Measurements from ENCODE around the gene NARF. TPM values are rescaled to one million over a fixed set of nuclear protein-coding genes. Genes with fewer than 3 reads are reported as not detected.
A peak's percentile ranks its signal among the peaks of the same experiment; 100 is the strongest.

NARF gene
- total and polyA plus RNA-seq, 9 donors: 29.6 to 52.7 (median 47.5) TPM

- peaks cover 3% of the 10 kb centered on the region for H3K4me1 ChIP-seq (ENCODE audit: insufficient read depth)
- 5 to 19% (median 9%) methylated on average over 26 to 83 of the region's 83 CpGs for WGBS, 3 donors
- intact Hi-C loops (cut with DNase I): loop anchor here in 3 of 4 donors (5.0 to 10.0 kb wide), 3 partner anchors 56 to 142 kb away; partner anchors contain the start of gene TEX19 (in 1 of the 3)
Measured at GRCh38 chr17:82496529-82497434, 38.2 kb downstream of the NARF start.

GRCh38 chr17:82497483-82498405 lies 39.2 kb downstream of the NARF start:
- intact Hi-C loops (cut with DNase I): loop anchor here in 3 of 4 donors (5.0 to 10.0 kb wide), 3 partner anchors 55 to 143 kb away; partner anchors contain the start of gene TEX19 (in 1 of the 3)
- H3K4me3 ChIP-seq: peak overlapping the region; percentile 65
- H3K4me1 ChIP-seq (ENCODE audit: insufficient read depth): peaks cover 3% of the 10 kb centered on the region
- peak in 4 of 5 donors; percentile 52 to 71 (median 66) for DNase-seq
- no peaks in the 10 kb centered on the region for H3K36me3 ChIP-seq
- H3K9me3 ChIP-seq: no peaks in the 10 kb centered on the region
- no peak for TF ChIP-seq POLR2A (IDR thresholded peaks at IDR 0.05)
- no peak for TF ChIP-seq EP300 (IDR thresholded peaks at IDR 0.05)
- no peak for TF ChIP-seq CTCF (IDR thresholded peaks at IDR 0.05)
- H3K27ac ChIP-seq: peak overlapping the region in 1 of 2 donors; percentile 71
- WGBS, 3 donors: 4 to 5% (median 4%) methylated on average over 48 to 66 of the region's 66 CpGs
- no peaks in the 10 kb centered on the region for H3K27me3 ChIP-seq

More at GRCh38 chr17:82496529-82497434, 38.2 kb downstream of the NARF start:
- H3K9me3 ChIP-seq: no peaks in the 10 kb centered on the region
- TF ChIP-seq POLR2A (IDR thresholded peaks at IDR 0.05) (peak; percentile 70), EP300 (IDR thresholded peaks at IDR 0.05) (no peak), CTCF (IDR thresholded peaks at IDR 0.05) (peak in 1 of 3 donors; percentile 6)
- H3K4me3 ChIP-seq: peak overlapping the region; percentile 65
- DNase-seq: peak; percentile 96 to 98 (median 97)
- no peaks in the 10 kb centered on the region for H3K27me3 ChIP-seq
- no peaks in the 10 kb centered on the region for H3K36me3 ChIP-seq
- peak overlapping the region; percentile 56 to 71 for H3K27ac ChIP-seq

GRCh38 chr17:82502207-82502606 lies 43.7 kb downstream of the NARF start:
- no peak for DNase-seq
- Histone ChIP-seq H3K4me3 (no peak overlapping the region), H3K9me3 (no peaks in the 10 kb centered on the region), H3K36me3 (no peaks in the 10 kb centered on the region), H3K27ac (no peak overlapping the region), H3K4me1 (ENCODE audit: insufficient read depth) (no peaks in the 10 kb centered on the region), H3K27me3 (no peaks in the 10 kb centered on the region)
- 44 to 45% (median 44%) methylated on average over 8 of the region's 8 CpGs for WGBS, 3 donors
- no peak for TF ChIP-seq EP300 (IDR thresholded peaks at IDR 0.05)
- no peak for TF ChIP-seq CTCF (IDR thresholded peaks at IDR 0.05)
- no peak for TF ChIP-seq POLR2A (IDR thresholded peaks at IDR 0.05)
- intact Hi-C loops (cut with DNase I): no loop called here

GRCh38 chr17:82503094-82503727 lies 44.7 kb downstream of the NARF start:
- Histone ChIP-seq H3K36me3 (no peaks in the 10 kb centered on the region), H3K9me3 (no peaks in the 10 kb centered on the region), H3K4me1 (ENCODE audit: insufficient read depth) (no peaks in the 10 kb centered on the region), H3K4me3 (no peak overlapping the region), H3K27ac (no peak overlapping the region), H3K27me3 (no peaks in the 10 kb centered on the region)
- no peak for DNase-seq
- no peak for TF ChIP-seq CTCF (IDR thresholded peaks at IDR 0.05)
- TF ChIP-seq POLR2A (IDR thresholded peaks at IDR 0.05): no peak
- no peak for TF ChIP-seq EP300 (IDR thresholded peaks at IDR 0.05)
- intact Hi-C loops (cut with DNase I): no loop called here
- 75 to 81% (median 80%) methylated on average over 12 of the region's 12 CpGs for WGBS, 3 donors
